ENCODE results near the gene ACVRL1.

DNA sequence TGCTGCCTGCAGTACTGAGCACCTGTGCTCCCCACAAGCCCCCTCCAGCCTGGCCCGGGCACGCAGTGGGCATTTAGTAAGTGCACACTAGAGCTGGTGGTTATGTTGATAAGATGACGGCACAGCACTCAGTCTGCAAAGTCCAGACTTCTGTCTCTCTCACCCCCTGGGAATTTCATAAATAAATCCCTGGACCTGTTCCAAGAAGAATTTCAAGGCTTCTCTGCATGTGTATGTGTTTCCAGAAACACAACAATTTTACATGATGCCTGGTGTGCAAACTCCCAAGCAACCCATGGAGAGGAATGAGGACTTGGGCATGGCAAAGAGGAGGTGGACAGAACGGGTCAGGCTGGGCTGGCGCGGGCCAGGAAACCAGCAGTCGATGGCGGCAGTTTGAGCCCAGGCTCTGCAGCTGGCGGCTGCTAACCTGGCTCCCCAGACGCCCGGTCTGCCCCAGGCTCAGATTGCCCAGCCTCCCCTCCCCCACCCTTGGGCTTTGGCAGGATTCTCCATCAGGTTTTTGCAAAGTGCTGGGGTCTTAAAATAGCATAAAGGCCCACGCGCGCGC is 33.8 kb downstream of the ACVRL1 start:
- TF ChIP-seq, protein P1, sequence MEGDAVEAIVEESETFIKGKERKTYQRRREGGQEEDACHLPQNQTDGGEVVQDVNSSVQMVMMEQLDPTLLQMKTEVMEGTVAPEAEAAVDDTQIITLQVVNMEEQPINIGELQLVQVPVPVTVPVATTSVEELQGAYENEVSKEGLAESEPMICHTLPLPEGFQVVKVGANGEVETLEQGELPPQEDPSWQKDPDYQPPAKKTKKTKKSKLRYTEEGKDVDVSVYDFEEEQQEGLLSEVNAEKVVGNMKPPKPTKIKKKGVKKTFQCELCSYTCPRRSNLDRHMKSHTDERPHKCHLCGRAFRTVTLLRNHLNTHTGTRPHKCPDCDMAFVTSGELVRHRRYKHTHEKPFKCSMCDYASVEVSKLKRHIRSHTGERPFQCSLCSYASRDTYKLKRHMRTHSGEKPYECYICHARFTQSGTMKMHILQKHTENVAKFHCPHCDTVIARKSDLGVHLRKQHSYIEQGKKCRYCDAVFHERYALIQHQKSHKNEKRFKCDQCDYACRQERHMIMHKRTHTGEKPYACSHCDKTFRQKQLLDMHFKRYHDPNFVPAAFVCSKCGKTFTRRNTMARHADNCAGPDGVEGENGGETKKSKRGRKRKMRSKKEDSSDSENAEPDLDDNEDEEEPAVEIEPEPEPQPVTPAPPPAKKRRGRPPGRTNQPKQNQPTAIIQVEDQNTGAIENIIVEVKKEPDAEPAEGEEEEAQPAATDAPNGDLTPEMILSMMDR (IDR thresholded peaks at IDR 0.05) = no peak
- no peak for TF ChIP-seq POLR2A (IDR thresholded peaks at IDR 0.05)
